ENCODE results near the gene GALNT18.

The GALNT18 gene

DNA sequence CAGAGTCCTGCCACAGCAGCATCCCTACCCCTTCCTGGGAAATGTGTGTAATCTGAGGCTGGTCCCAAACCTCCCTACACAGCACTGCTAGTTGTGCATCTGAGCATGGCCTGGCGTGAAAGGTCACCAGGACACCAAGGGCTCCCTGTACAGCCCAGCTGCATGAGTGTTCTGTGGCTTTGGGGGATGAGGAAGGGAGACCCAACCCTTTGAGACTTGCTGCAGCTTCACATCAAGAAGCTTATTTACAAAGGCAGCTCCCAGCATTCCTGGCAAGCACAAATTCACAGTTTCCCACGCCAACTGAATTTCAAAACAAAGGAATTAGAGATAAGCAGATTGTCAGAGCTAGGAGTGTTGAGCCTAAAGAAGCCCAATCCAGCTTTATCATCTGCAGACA, 301.0 kb downstream of the GALNT18 start:
- TF ChIP-seq ZBTB7A (IDR thresholded peaks at IDR 0.05; ENCODE audit: low read depth) (no peak), REST (IDR thresholded peaks at IDR 0.05; ENCODE audit: low read depth) (no peak), FOXM1 (IDR thresholded peaks at IDR 0.05; ENCODE audit: borderline replicate concordance, low read depth) (no peak)

- no peak for TF ChIP-seq CREB1 (IDR thresholded peaks at IDR 0.05; ENCODE audit: low read depth)
- no peak for TF ChIP-seq FOXM1 (IDR thresholded peaks at IDR 0.05; ENCODE audit: borderline replicate concordance, low read depth)
- TF ChIP-seq TCF12 (IDR thresholded peaks at IDR 0.05; ENCODE audit: low read depth) = no peak
- no peak for TF ChIP-seq NFIC (IDR thresholded peaks at IDR 0.05)
- no peak for TF ChIP-seq EGR1 (IDR thresholded peaks at IDR 0.05)
- TF ChIP-seq ZBTB7A (IDR thresholded peaks at IDR 0.05; ENCODE audit: low read depth) = no peak
- TF ChIP-seq CEBPB (IDR thresholded peaks at IDR 0.05) = no peak
- TF ChIP-seq MAX (IDR thresholded peaks at IDR 0.05) = no peak
- no peak for TF ChIP-seq REST (IDR thresholded peaks at IDR 0.05; ENCODE audit: low read depth)
- no peak for TF ChIP-seq YY1 (IDR thresholded peaks at IDR 0.05; ENCODE audit: low read depth)
- TF ChIP-seq TAF1 (IDR thresholded peaks at IDR 0.05; ENCODE audit: low read depth) = no peak
These were observed 302.8 kb downstream of the GALNT18 start for GRCh38 chr11:11318961-11319360.

DNA sequence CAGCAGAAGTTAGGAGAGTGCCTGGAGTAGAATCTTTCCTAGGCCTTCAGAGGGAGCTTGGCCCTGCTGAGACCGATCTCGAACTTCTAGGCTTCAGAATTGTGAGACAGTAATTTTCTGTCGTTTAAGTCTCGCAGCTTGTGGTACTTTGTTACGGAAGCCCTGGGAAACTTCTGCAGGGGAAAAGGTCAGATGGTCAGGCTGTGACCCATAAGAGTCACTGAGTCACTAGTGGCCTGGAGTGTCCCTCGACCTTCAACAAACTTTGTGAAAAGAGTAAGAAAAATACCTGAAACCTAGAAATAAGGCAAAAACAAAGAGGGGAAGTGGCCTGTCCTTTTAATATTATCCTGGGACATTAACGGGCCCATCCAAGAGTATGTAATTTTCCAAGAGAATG, 303.3 kb downstream of the GALNT18 start:
- TF ChIP-seq TAF1 (IDR thresholded peaks at IDR 0.05; ENCODE audit: low read depth) (no peak), RAD21 (IDR thresholded peaks at IDR 0.05; ENCODE audit: low read depth) (no peak), CEBPB (IDR thresholded peaks at IDR 0.05) (no peak), TCF12 (IDR thresholded peaks at IDR 0.05; ENCODE audit: low read depth) (no peak), YY1 (IDR thresholded peaks at IDR 0.05; ENCODE audit: low read depth) (no peak), TEAD4 (IDR thresholded peaks at IDR 0.05) (no peak), EP300 (IDR thresholded peaks at IDR 0.05; ENCODE audit: borderline replicate concordance) (no peak), EGR1 (IDR thresholded peaks at IDR 0.05) (no peak), NFIC (IDR thresholded peaks at IDR 0.05) (no peak), MAX (IDR thresholded peaks at IDR 0.05) (no peak)
- TF ChIP-seq, protein P1, sequence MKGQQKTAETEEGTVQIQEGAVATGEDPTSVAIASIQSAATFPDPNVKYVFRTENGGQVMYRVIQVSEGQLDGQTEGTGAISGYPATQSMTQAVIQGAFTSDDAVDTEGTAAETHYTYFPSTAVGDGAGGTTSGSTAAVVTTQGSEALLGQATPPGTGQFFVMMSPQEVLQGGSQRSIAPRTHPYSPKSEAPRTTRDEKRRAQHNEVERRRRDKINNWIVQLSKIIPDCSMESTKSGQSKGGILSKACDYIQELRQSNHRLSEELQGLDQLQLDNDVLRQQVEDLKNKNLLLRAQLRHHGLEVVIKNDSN (IDR thresholded peaks at IDR 0.05) = no peak

GRCh38 chr11:11316651-11317230, 305.1 kb downstream of the GALNT18 start:
- TF ChIP-seq YY1 (IDR thresholded peaks at IDR 0.05; ENCODE audit: low read depth) = no peak
- TF ChIP-seq CEBPB (IDR thresholded peaks at IDR 0.05) = no peak

DNA sequence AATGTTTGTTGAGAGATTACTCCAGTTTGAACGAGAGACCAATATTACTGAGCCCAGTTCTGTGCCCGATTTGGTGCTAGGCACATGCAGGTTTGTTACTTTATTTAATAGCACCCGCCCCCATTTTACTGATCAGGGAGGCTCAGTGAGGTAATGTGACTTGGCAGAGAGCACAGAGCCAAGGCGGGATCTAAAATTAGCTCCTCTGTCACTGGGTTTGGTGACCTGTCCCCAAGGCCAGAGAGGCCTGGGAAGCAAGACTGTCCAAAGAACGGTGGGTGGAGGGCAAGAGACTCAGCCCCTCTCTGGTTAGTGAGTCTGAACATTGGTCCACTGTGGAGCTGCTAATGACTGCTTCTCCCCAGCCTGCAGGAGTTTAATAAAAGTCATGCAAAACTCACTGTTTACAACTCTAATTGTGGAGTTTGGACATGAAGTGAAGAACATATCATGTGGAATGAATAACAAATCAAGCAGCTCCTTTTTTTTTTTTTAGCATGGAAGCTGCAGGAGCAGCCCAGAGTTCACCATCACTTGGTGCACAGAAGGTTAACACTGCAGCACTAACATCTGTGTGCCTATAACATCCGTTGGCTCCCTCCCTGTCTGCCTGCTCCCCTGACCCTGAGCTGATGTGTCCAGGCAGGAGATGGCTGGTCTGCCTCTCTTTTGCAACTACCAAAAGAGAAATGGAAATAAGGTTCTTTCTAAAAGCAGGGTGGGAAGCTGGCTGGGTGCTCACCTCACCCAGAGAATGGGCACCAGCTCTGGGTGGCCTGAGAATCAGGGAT, 307.7 kb downstream of the GALNT18 start:
- TF ChIP-seq TEAD4 (IDR thresholded peaks at IDR 0.05) = no peak
- no peak for TF ChIP-seq EGR1 (IDR thresholded peaks at IDR 0.05)
- TF ChIP-seq RAD21 (IDR thresholded peaks at IDR 0.05; ENCODE audit: low read depth) = no peak
- no peak for TF ChIP-seq REST (IDR thresholded peaks at IDR 0.05; ENCODE audit: low read depth)
- TF ChIP-seq TCF12 (IDR thresholded peaks at IDR 0.05; ENCODE audit: low read depth) = no peak
- no peak for TF ChIP-seq CEBPB (IDR thresholded peaks at IDR 0.05)

Data from Ishikawa (cell line).